Brain microvascular endothelial cell (primary cell): ENCODE data around the gene HS3ST2.

Source experiments
- DNase-seq: peaks from one replicate; pipeline ENCODE4 v3.0.0-alpha.2; 2020
- H3K27ac ChIP-seq: fragments of 250-450 bp; sonication (Bioruptor Pico); 2 replicates; pipeline ENCODE4 v1.5.1; 2020; ENCODE audit warnings: mild to moderate bottlenecking, moderate library complexity
- H3K27me3 ChIP-seq: fragments of 250-450 bp; sonication (Bioruptor Pico); replicated peaks from 2 replicates; pipeline ENCODE4 v1.5.1; 2020; ENCODE audit warnings: mild to moderate bottlenecking
- H3K36me3 ChIP-seq: fragments of 250-450 bp; sonication (Bioruptor Pico); replicated peaks from 2 replicates; pipeline ENCODE4 v1.5.1; 2020; ENCODE audit warnings: mild to moderate bottlenecking
- H3K4me3 ChIP-seq: 2 replicates; pipeline ENCODE4 v1.5.1; 2011; ENCODE audit warnings: low read depth, mild to moderate bottlenecking, control low read depth, low read length, moderate library complexity
- CTCF ChIP-seq: IDR thresholded peaks from 2 replicates; pipeline ENCODE4 v1.5.1; 2011; ENCODE audit warnings: low read depth, mild to moderate bottlenecking, moderate library complexity, low read length, control low read depth, inconsistent platforms; ENCODE audit errors: missing control alignments
- in situ Hi-C: cut with HindIII; loops from 2 replicates; pipeline ENCODE4 v1.10.0; 2017; ENCODE audit warnings: low sequenced_read_pairs, low pct_ligation_motif_present

HS3ST2 gene

DNA sequence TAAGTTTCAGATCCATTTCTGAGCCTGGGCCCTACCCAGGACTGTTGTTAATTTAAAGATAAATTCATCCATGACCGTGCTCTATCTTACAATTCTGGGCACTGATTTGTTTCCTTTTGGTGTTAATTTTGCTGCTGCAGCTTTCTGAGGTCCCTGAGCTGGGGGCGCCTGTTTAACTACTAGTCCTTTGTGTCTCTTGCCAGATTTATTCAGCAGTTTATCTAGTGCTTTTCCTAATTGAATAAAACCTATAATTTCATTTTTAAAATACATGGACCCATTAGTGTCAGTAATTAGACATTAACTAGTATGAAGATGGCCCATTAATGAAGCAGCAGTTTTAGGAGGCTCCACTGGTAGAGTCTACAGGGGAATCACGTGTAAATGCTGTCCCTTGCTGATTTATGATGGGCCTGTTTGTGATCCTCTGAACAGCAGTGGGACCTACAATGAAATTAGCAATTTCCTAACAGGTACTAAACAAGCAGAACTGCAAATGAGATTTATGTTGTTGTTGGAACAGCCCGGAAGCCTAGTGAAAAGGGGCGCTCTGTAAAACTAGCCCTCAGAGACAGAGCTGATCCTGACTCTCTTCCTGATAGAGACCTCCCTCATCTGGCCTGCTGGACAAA lies 54.7 kb downstream of the HS3ST2 start:
- no peak for DNase-seq
- Histone ChIP-seq H3K36me3 (no peaks in the 10 kb centered on the region), H3K27me3 (no peaks in the 10 kb centered on the region), H3K27ac (no peak overlapping the region), H3K4me3 (no peak overlapping the region)
- in situ Hi-C loops, result no loop called here
- TF ChIP-seq CTCF, result no peak

GRCh38 chr16:22871861-22872260 lies 57.9 kb downstream of the HS3ST2 start:
- H3K27me3 ChIP-seq, result no peaks in the 10 kb centered on the region

DNA sequence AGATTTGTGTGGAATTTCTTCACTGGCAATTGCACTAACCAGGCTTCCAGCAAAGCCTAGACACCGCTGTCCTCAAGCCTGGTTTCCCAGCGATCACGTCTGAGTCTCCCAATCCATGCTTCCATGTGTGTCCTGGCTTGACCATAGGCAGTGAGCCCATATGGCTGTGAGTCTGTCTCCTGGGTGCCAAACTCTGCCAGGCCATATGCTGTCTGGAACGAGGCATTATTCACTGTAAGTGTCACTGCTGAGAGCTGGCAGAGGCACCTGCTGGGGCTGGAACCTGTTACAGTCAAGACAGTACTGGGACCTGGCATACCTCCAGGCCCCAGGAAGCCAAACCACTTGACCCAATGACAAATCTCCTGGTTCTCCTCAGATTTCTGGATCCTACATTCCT lies 60.4 kb downstream of the HS3ST2 start:
- no peaks in the 10 kb centered on the region for H3K36me3 ChIP-seq
- H3K4me3 ChIP-seq, result no peak overlapping the region
- no peak for TF ChIP-seq CTCF
- no peak for DNase-seq
- in situ Hi-C loops, result no loop called here
- no peak overlapping the region for H3K27ac ChIP-seq
- H3K27me3 ChIP-seq, result no peaks in the 10 kb centered on the region

More at GRCh38 chr16:22871861-22872260, 57.9 kb downstream of the HS3ST2 start:
- no peak for DNase-seq
- Histone ChIP-seq H3K27ac (no peak overlapping the region), H3K36me3 (no peaks in the 10 kb centered on the region), H3K4me3 (no peak overlapping the region)
- TF ChIP-seq CTCF, result no peak
- in situ Hi-C loops, result no loop called here

GRCh38 chr16:22878955-22879354 lies 65.0 kb downstream of the HS3ST2 start:
- H3K27ac ChIP-seq, result no peak overlapping the region
- H3K36me3 ChIP-seq, result no peaks in the 10 kb centered on the region
- in situ Hi-C loops, result no loop called here
- H3K4me3 ChIP-seq, result no peak overlapping the region
- H3K27me3 ChIP-seq, result no peaks in the 10 kb centered on the region
- no peak for TF ChIP-seq CTCF
- DNase-seq, result no peak

GRCh38 chr16:22879466-22879865 lies 65.5 kb downstream of the HS3ST2 start:
- Histone ChIP-seq H3K4me3 (no peak overlapping the region), H3K36me3 (no peaks in the 10 kb centered on the region), H3K27ac (no peak overlapping the region), H3K27me3 (no peaks in the 10 kb centered on the region)
- in situ Hi-C loops, result no loop called here
- no peak for TF ChIP-seq CTCF
- no peak for DNase-seq

- Histone ChIP-seq H3K36me3 (no peaks in the 10 kb centered on the region), H3K4me3 (no peak overlapping the region), H3K27ac (no peak overlapping the region), H3K27me3 (no peaks in the 10 kb centered on the region)
- TF ChIP-seq CTCF, result no peak
- in situ Hi-C loops, result no loop called here
- DNase-seq, result no peak
These were observed 69.0 kb downstream of the HS3ST2 start for GRCh38 chr16:22882981-22883380.
